GM18909 (cell line): Measurements from ENCODE around the gene ANKRD34A.
"Not testable (repeated sequence)": the region's sequence is repeated elsewhere in the genome, so short reads cannot be mapped to it uniquely, and the experiment has no call there.

Experiments
- ATAC-seq: cut with Tn5 transposase; IDR thresholded peaks from one replicate; pipeline ENCODE4 v1.9.1; 2021; ENCODE audit warnings: mild to moderate bottlenecking; ENCODE audit not compliant: unreplicated experiment, poor library complexity

Gene ANKRD34A

GRCh38 chr1:145951526-145951925 is 12.8 kb downstream of the ANKRD34A start:
- no peak for ATAC-seq

DNA sequence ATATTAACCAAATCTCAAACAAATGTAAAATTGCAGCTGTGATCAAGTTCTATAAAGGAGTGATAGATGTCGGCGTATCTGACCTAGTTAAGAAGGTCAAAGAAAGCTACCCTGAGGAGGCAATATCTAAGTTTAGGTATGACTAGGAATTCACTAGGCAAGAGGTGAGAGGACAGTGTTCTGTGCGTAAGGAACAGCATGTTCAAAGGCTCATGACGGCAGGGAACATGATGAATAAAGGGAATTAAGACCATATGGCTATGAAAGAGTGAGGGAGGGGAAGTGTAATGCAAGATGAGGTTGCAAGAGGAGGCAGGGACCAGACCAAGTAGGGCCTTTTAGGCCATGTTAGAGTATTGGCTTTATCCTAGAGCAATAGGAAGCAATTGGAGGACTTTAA is 15.2 kb downstream of the ANKRD34A start:
- no peak for ATAC-seq

DNA sequence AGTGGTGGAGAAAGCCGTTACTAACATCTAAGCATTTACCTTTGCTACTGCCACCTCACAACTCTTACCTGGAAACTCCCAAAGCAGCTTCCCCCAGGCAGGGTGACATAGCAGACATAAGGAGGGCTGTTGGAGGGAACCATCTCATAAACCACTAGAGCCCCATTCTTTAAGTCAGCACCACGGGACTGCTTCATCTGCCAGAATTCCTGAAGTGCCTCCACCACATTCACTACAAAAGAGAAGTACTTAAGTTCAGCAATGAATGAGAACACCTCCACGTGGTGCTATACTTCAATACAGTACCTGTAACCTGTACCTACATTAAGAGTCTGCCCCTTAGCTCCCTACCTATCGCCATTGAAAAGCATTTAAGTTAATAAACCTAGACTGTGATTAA is 16.8 kb downstream of the ANKRD34A start:
- ATAC-seq = no peak

- no peak for ATAC-seq
Observed at GRCh38 chr1:145946477-145946986, 17.8 kb downstream of the ANKRD34A start.

DNA sequence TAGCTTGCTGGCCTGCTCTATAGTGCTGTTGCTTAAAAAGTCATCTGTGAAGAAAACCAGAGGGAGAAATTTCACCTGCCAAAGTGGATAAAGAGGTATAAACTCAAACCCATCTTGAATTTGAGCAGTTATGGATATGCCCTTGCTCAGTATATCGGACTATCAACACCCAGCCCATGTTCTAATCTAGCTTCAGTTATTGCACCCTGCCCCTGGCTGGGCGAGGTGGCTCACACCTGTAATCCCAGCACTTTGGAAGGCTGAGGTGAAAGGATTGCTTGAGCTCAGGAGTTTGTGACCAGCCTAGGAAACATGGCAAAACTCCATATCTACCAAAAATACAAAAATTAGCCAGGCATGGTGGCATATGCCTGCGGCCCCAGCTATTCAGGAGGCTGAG is 19.8 kb downstream of the ANKRD34A start:
- ATAC-seq = no peak

GRCh38 chr1:145942871-145943270 is 21.5 kb downstream of the ANKRD34A start:
- no peak for ATAC-seq

GRCh38 chr1:145942405-145942804 is 22.0 kb downstream of the ANKRD34A start:
- no peak for ATAC-seq

DNA sequence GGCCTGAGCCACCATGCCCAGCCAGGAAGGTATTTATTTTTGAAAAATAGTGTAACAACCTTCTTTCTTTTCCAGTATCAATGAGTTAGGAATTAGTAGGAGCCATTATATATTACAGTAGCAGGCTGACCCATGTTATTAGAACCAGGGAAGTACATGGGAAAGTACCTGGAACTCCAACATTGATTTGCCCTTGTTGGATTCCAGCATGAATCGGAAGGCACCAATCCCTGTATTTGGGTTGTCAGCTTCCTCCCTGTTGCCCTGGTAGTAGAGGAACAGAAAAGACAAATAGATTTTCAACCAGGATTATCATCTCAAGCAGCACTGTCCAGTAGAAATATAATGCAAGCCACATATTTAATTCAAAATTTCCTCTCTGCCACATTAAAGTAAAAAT is 26.9 kb downstream of the ANKRD34A start:
- ATAC-seq = no peak

DNA sequence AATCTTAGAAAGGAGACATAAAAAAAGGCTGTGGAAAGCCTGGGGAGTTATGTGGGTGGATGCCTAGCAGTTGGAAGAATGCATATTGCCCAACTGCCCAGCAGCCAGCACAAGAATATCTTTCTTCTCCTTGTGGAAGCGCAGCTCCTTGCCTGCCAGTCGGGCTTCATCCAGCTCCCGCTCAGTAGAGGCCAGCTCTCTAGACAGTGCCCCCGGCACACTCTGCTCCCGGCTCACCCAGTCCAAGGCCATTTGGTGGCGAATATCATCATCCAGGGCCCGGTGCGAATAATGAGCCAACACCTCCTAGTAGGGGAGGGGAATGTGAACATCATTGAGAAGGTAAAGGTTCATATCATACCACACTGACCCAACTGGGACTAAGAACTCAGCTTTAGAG is 28.1 kb downstream of the ANKRD34A start:
- no peak for ATAC-seq

DNA sequence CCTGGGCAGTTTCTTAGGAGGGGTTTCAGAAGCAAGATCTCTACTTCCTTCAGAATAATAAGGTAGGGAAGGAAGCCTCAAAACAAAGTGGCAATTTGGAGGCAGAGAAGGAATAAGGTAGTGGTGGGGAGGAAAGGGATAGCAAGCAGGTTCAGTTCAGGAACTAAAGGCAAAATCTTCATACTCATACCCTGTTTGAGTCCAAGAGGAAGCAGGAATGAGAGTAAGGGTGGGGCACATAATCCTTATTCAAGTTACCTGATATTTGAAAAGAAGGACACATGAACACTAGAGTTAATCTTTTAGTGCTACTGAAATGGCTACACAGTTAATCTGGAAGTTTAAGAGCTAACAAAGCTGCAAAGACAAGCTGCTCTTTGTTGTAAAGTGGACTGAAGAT is 28.7 kb downstream of the ANKRD34A start:
- ATAC-seq = no peak

- ATAC-seq = not testable (repeated sequence)
Observed at GRCh38 chr1:145932522-145933009, 31.8 kb downstream of the ANKRD34A start.

DNA sequence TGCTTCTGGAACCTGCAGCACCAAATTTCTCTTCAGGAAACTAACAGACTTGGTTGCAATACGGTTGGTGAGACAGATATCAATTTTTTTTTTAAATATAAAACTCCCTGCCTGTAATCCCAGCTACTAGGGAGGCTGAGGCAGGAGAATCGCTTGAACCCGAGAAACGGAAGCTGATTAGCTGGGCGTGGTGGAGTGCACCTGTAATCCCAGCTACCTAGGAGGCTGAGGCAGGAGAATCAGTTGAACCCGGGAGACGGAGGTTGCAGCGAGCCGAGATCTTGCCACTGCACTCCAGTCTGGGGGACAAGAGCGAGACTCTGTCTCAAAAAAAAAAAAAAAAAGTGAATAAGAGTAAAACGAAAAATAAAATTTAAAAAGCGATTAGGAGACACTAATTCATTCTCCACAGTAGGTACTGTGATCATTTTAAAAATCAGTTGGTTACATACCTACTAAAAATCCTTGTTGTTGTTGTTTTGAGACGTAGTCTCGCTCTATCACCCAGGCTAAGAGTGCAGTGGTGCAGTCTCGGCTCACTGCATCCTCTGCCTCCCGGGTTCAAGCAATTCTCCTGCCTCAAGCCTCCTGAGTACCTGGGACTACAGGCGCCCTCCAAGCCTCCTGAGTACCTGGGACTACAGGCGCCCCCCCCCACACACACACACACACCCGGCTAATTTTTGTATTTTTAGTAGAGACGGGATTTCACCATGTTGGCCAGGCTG is 36.3 kb downstream of the ANKRD34A start:
- no peak for ATAC-seq

- ATAC-seq = peak; percentile 97
Observed at GRCh38 chr1:145927063-145927886, 37.1 kb downstream of the ANKRD34A start, which contains the start of gene RBM8A. Gene RBM8A (minus strand): TSS chr1:145927484. CDS start chr1:145927426, 58 bp downstream.

- ATAC-seq = peak; percentile 5
Observed at GRCh38 chr1:145926686-145927062, 37.7 kb downstream of the ANKRD34A start.

- ATAC-seq = no peak
Observed at GRCh38 chr1:145922266-145922665, 42.1 kb downstream of the ANKRD34A start.

DNA sequence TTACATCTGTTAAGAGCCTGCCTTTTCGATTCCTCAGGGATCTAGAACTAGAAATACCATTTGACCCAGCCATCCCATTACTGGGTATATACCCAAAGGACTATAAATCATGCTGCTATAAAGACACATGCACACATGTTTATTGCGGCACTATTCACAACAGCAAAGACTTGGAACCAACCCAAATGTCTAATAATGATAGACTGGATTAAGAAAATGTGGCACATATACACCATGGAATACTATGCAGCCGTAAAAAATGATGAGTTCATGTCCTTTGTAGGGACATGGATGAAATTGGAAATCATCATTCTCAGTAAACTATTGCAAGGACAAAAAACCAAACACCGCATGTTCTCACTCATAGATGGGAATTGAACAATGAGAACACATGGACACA is 44.1 kb downstream of the ANKRD34A start:
- ATAC-seq = not testable (repeated sequence)

- peak; percentile 17 for ATAC-seq
Observed at GRCh38 chr1:145918992-145919939, 45.1 kb downstream of the ANKRD34A start.

DNA sequence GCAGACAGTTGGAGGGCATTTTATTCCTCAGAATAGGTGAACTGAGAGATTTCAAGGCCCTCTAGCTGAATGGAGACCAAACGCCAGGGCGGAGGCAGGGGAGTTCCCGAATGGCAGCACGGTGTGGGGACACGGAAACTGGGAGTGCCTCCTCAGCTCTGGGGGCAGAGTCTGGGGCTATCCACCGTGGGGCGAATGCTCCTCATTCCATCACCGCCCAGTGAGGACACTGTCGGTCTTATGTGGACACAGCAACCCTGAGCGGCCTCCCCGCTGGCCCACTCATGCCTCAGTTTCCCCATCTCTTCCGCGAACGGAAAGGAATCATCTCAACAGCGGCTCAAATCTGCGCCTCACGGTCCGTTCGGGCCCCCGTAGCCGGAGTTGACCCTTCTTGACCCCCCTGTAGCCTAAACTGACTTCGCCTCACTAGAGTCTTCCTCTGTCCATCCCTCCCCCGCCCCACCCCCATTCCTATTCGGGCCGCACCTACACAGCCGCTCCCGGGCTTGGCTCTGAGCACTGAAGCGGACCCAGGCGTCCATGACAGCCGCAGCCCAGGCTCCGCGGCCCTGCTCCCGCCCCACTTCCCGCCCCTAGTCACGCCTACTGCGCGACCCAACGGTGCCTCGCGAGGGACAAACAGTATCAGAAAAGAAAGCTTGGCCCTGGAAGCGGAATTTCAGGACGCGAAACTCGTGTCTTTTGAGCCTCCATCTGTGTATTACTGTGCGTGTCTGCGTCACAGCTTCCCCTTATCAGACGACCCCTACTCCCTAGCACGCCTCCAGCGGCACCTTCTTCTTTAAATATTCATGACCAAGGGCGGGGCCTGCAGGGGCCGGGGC is 46.0 kb downstream of the ANKRD34A start, which contains the start of gene PEX11B:
TSS of gene PEX11B (minus strand) at position 574 of the 848 bp plus-strand sequence. CDS start at position 545, 29 bp downstream.
- ATAC-seq = peak; percentile 84

DNA sequence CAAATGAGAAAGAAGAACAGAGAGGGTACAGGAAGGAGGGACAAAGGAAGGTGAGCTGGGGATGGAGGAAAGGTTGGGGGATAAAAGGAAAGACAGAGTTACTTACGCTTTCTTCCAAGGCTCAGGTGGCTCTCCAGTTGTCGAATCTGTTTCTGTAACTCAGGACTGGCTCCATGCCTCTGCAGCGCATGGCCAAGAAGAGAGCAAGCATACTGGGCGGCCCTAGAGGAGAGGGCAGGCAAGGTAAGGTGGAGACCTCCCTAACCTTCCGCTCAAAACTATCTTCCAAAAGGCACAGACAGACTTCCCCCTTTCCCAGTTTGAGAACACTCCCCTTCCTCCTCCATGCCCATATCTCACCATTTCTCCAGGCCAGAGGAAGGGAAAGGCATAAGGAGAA is 46.8 kb downstream of the ANKRD34A start:
- no peak for ATAC-seq
